IPS DF 4.7 (cell line): ENCODE data around the gene COMMD1.
"Not testable (repeated sequence)": the region's sequence is repeated elsewhere in the genome, so short reads cannot be mapped to it uniquely, and the experiment has no call there.

Experiments
- DNase-seq: peaks from one replicate; pipeline ENCODE4 v3.0.0-alpha.2; 2013; ENCODE audit warnings: low spot score; ENCODE audit errors: extremely low read depth

The COMMD1 gene

DNA sequence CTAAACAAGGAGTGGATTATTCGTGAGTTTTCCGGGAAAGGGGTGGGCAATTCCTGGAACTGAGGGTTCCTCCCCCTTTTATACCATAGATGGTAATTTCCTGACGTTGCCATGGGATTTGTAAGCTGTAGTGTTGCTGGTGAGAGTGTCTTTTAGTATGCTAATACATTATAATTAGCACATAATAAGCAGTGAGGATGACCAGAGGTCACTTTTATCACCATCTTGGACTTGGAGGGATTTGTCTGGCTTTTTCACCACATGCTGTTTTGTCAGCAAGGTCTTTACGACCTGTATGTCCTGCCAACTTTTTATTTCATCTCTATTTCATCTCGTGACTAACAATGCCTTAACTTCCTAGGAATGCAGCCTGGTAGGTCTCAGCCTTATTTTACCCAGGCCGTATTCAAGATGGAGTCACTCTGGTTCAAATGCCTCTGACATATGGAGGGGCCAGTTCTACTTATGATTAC lies 165.7 kb downstream of the COMMD1 start:
- no peak for DNase-seq

DNA sequence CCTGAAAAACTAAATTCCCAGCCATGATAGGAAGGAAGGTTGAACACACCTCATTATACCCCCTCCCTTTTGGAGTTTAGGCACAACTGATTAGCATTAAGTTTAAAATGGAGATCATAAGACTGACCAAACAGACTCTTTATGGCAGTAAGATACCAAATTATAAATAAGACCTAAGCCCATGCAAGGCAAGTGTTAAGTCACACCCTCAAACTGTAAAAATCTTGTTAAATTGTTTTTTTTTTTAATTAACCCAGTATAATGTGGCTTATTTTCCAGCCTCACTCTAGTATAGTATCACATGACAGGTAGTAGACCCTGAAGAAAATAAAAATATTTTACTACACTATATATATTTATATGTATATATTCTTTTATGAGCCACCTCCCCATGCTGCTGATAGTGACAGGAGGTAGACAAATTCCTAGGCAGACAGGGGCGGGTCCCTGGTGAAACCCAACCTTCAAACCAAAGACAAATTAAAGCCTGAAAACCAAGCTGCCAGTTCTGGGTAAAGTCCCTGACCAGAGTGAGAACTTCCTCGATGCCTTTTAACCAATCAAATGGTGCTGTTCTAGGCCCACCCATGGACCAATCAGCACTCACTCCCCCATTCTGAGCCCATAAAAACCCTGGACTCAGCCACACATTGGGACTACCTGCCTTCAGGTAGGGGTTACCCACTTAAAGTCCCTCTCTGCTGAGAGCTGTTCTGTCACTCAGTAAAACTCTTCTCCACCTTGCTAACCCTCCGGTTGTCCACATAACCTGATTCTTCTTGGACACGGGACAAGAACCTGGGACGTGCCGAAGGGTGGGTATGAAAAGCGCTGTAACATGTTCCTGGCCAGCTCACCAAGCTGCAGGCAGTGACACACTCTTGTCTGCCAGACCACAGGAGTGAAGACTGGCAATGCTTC lies 166.5 kb downstream of the COMMD1 start:
- no peak for DNase-seq

DNA sequence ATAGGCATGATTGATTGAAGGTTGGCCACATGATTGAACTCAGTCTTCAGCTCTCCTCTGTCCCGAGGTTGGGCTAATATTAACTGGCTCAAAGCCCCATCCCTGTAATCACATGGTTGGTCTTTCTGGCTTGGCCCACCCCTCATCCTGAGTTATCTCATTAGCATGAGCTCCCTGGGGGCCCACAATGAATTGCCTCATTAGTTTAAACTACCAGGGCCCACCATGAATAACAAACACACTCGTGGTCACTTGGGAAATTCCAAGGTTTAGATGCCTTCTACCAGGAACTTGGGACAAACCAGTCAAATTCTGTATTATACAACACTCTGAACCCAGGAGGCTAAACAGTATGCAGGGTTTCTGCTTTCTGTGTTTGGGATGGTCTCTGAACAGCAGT lies 168.8 kb downstream of the COMMD1 start:
- no peak for DNase-seq

GRCh38 chr2:62076980-62077638 lies 171.6 kb downstream of the COMMD1 start:
- DNase-seq, result no peak

DNA sequence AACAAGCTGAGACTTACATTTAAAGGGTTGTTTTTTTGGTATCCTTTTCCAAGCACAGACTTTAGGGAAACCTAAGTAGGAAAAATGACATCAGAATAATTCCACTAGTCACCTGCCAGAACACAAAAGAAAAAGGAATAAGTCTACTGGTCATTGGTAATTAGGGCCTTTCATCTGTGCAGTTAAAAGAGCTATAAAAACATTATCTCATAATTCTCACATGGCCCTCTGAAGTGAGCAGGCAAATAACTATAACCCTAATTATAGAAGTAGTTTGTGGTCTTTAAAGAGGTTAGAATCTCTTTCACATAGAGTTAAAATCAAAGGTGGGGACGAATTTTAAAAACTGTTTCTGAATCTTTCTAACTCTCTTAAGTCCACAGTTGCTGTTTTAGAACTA lies 179.3 kb downstream of the COMMD1 start:
- DNase-seq, result no peak

DNA sequence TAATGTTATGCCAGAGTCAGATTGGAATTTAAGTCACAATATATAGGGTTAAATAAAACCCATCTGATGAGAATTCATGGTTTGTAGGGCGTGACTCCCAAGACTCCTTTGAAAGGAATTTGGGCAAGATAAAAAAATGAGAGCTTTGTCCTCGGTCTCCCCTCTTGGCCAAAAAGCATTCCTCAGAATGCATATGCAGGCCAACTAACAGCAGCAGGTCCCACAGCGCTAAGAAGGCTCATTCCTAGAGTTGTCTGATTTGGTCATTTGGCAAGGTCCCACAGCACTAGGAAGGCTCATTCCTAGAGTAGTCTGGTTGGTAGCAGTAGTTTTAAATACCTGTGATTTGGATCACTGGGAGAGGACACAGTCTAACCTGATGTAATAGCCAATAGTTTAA lies 184.2 kb downstream of the COMMD1 start:
- DNase-seq, result no peak

GRCh38 chr2:62091471-62091870 lies 186.0 kb downstream of the COMMD1 start:
- no peak for DNase-seq

DNA sequence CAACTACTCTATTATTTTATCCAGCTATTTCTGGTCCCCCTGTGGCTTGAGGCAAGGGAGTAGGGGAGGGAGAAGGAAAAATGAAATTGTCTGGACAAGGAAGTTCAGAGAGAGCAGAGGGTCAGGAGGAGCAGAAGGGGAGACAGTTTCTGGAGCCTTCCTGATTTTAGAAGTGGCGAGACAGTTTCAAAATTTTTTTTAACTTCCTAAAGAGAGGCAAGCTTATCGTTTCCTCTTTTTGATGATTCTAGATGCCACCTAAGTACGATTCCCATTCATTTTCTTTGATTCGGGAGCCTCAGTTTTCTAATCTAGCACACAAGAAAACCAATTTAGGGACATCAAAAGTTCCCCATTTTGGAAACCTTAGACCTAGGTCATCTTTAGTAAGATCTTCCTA lies 193.6 kb downstream of the COMMD1 start:
- DNase-seq, result no peak

DNA sequence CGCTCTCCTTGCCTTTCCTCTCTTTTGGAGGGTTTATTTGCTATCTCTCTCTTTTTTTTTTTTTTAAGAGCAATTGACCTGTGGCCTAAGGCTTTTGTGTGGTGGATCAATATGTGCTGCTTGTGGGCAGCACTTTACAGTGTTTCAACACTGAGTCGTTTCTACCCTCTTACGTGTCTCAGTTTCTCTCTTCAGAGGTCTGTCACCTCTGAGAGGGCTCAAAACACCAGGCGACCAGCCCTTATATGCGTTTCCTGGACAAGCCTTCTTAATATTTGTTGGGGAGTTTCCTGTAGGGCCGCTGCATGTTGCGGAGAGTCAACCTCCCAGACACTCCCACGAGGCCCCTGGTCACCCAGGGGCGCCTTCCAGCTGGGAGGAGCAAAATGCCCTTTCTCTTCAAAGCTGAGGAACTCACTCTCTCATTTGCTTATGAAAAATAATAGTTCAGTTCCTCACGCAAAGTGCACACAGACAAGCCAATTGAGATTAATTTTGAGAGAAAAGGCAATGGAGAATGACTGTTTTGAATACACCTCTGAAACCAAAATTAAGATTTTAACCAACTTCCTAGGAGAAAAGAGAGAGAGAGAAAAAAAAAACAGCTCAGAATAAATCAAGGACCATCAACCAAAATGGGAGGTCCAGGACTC lies 194.2 kb downstream of the COMMD1 start:
- no peak for DNase-seq

DNA sequence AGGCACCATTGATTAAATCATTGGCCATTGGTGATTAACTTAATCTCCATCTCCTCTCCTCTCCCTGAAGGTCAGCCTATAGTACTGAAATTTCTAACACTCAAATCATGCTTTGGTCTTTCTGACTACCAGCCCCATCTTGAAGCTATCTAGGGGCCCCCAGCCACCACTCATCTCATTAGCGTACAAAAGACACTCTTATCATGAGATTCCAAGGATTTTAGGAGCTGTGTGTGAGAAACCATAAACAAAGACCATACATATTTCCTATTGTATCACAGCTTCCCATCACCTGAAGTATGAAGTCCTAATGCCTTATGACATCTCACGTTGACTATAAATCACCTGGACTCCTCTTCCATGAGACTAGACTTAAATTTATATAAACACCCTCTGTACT lies 196.4 kb downstream of the COMMD1 start:
- no peak for DNase-seq

DNA sequence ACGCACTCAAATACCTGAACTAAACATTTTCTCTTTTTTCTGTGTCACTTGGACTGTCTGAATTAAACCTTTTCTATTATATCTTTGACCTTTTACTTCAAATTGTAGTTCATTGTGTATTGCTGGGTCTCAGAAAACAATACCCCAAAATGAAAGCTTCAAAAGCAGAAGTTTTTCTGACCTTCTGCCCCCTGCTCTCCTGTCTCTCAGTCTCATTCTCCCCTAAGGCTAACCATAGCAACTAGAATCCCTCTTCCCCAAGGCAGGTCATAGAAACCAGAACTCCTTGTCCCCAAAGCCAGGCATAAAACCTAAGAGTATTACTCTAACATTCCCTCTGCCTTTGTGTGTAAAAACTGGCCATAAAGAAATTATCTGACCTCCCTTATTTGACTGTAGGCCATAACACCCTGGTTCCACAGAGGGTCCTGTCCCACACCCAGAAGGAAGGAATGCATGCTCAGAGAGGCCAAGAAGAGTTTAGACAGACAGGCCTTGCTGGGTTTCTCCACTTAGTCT lies 197.0 kb downstream of the COMMD1 start:
- no peak for DNase-seq

- DNase-seq, result no peak
Measured at GRCh38 chr2:62109554-62109953, 204.1 kb downstream of the COMMD1 start.

DNA sequence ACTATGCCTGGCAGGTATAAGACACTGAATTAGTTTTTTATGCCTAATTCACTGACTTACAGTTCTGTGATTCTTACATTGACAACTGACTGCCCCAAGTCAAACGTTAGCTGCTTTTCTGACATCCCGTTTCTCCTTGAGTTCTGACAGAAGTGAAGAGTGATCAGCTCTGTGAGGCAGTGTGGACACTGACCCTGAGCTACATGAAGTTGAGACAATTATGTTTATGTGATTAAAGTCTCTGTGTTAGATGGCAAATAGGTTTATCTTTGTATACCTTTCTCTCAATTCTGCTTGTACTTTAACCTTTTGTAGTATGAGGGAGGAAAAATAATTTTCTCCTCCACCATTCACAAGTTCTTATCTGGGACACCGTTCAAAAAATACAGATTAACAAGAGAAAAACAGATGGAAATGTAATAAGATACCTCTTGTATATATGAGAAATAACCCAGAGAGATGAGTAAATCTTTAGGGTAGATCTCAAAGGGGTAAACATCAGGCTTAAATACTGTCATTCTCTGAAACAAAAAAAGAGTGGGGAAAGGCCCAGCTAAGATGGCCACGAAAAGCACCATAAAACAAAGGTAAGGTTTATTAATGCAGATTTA lies 205.0 kb downstream of the COMMD1 start:
- no peak for DNase-seq

- no peak for DNase-seq
Measured at GRCh38 chr2:62112179-62112578, 206.7 kb downstream of the COMMD1 start.

DNA sequence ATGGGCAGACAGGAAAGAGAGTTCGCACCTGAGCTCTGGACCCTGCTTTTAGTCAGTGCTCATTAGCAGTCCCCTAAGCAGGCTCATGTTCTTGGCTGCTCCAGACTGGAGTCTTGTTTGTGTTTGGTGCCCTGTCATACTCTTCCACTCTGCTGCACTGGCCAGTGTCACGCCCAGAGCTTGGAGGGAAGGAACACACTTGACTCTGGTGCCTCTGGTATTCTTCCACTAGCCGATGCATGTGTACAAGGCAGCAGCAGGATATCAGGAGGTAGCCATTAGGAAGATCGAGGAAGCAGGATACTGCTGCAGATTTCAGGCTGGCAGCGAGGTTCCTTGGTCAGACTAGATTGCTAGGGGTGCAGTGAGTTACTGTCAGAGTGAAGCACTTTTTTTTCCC lies 209.1 kb downstream of the COMMD1 start:
- no peak for DNase-seq

- no peak for DNase-seq
Measured at GRCh38 chr2:62116983-62117382, 211.5 kb downstream of the COMMD1 start.

DNA sequence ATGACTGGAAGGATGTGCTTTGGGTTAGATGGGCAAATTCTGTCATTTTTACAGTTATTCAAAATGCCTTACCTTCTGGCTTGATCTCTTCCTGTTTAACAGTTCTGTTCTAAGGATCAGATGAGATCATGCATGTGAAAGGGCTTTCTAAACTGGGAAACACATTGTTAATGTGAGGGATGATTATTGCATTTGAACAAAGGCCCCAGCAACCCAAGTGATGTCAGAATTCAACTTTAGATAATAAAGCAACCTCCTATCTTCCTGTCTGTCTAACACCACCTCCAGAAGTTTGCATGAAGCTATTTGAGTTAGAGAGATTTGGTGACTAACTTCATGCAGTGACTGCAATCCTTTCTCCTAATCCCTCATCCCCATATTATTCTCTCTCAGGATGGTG lies 212.7 kb downstream of the COMMD1 start:
- no peak for DNase-seq

DNA sequence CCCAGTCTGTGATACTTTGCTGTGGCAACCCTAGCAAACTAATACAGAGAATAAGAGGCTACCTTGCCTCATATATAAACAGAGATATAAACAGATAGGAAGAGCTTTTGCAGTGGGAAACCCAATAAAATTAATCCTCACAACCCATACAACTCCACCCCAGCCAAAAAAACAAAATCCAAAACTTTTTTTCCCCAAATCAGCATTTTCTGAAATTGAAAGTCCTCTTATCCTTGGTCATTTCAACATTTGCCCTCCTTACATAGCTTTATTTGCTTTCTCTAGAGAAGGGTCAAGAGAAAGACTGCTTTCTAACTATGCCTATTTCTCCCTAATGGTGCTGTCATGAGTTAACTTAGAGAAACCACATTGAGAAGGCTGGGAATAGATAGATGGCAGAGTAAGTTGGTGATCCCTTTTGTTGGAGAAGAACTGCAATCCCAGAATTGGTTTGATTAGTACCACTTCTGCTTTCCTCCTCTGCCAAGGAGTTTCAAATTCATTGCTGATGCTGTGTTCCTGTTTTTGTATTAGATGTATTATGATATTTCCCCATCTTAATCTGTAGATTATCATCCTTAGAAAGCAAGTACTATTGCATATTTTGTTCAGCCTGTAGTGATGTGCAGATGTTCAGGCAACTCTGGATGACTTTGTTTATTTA lies 214.0 kb downstream of the COMMD1 start:
- no peak for DNase-seq

GRCh38 chr2:62126239-62126638 lies 220.8 kb downstream of the COMMD1 start:
- DNase-seq, result not testable (repeated sequence)

DNA sequence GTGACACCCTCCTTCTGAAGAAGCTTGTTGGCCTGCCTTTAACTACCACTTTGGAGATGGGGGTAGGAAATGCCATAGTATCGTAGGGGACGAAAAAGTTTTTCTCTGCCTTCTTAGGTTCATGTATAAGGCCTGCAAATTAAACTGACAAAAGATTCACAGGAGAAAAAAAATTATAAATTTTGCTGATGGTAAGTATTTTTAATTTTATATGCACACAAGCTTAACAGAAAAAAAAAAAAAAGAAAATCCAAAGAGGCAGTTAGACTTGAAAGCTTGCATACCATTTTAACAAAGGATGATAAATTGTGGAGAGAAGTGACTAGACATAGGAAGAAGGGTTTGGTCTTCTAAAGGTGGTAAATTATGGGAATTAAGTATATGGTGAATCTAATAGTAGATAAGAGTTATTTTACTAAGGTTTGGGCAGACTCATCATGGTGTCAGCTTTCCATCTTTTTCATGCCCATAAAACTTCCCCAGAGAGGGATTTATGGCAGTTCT lies 227.9 kb downstream of the COMMD1 start:
- DNase-seq, result no peak
